Activated CD8-positive, alpha-beta T cell treated with anti-CD3 and anti-CD28 coated beads for 36 hours (primary cell): ENCODE data around the gene DLGAP1. TPM values are rescaled to one million over a fixed set of nuclear protein-coding genes. Genes with fewer than 3 reads are reported as not detected.
"Not testable (repeated sequence)": the region's sequence is repeated elsewhere in the genome, so short reads cannot be mapped to it uniquely, and the experiment has no call there.

ENCODE experiments used
- ATAC-seq: fragments of 200-7000 bp; cut with Tn5 transposase; one replicate; pipeline ENCODE4 v1.10.0; 2021; ENCODE audit warnings: mild to moderate bottlenecking, moderate library complexity
- CTCF ChIA-PET: fragments of 350-600 bp; sonication (Branson Sonifier 250); formaldehyde crosslinking; loops from one replicate; lab custom pipeline; 2021; ENCODE audit warnings: antibody characterized with exemption; lab: Charles Lee
- POLR2A ChIA-PET: fragments of 350-600 bp; sonication (Branson Sonifier 250); formaldehyde crosslinking; loops from one replicate; lab custom pipeline; 2021; ENCODE audit warnings: antibody characterized with exemption; lab: Charles Lee
- DNase-seq: peaks from one replicate; pipeline ENCODE4 v3.0.0-alpha.2; 2020
- H3K27ac Mint-ChIP-seq: one replicate; pipeline ENCODE4 v1.8.0; 2021; ENCODE audit warnings: mild to moderate bottlenecking, mixed read lengths
- H3K27me3 Mint-ChIP-seq: one replicate; pipeline ENCODE4 v1.8.0; 2021; ENCODE audit warnings: mixed read lengths
- H3K36me3 Mint-ChIP-seq: one replicate; pipeline ENCODE4 v1.8.0; 2021; ENCODE audit warnings: low read depth, mixed read lengths
- H3K4me1 Mint-ChIP-seq: one replicate; pipeline ENCODE4 v1.8.0; 2021; ENCODE audit warnings: low read depth, mixed read lengths
- H3K4me3 Mint-ChIP-seq: one replicate; pipeline ENCODE4 v1.8.0; 2021; ENCODE audit warnings: mild to moderate bottlenecking, moderate library complexity, mixed read lengths
- H3K9me3 Mint-ChIP-seq: one replicate; pipeline ENCODE4 v1.8.0; 2021; ENCODE audit warnings: mixed read lengths
- CTCF ChIP-seq: fragments of 200-600 bp; IDR thresholded peaks from one replicate; pipeline ENCODE4 v1.8.0; 2022; ENCODE audit warnings: antibody characterized with exemption, mild to moderate bottlenecking
- intact Hi-C: fragments of 100-400 bp; cut with micrococcal nuclease; formaldehyde crosslinking; loops from one replicate; pipeline ENCODE4 v1.10.0; 2022
- total RNA-seq, 2 experiments: library from RNA; stranded (reverse); gene quantifications; one replicate each; pipeline ENCODE4 v1.2.3, GENCODE V29; 2021

DLGAP1 gene
- total RNA-seq, 2 experiments from 2014 or later = not detected

- Mint-ChIP-seq H3K27me3 (no peaks in the 10 kb centered on the region), H3K4me1 (peaks cover 23% of the 10 kb centered on the region), H3K36me3 (no peaks in the 10 kb centered on the region), H3K4me3 (no peak overlapping the region), H3K27ac (no peak overlapping the region), H3K9me3 (no peaks in the 10 kb centered on the region)
- ChIA-PET CTCF (interaction anchor here (1.4 to 2.8 kb wide), 2 partner anchors 11 to 56 kb away, joined by 5 to 12 read pairs; no protein-coding TSS in a partner anchor), POLR2A (interaction anchor here (1.9 kb wide), 1 partner anchor 11 kb away, joined by 5 read pairs; no protein-coding TSS in a partner anchor)
- DNase-seq = no peak
- no peak for ATAC-seq
- TF ChIP-seq CTCF = no peak
- intact Hi-C loops = no loop called here
Observed at GRCh38 chr18:3610188-3610708, 844.9 kb downstream of the DLGAP1 start.

- Mint-ChIP-seq H3K4me3 (no peak overlapping the region), H3K36me3 (no peaks in the 10 kb centered on the region), H3K27ac (peak overlapping the region; percentile 9), H3K4me1 (peaks cover 23% of the 10 kb centered on the region), H3K9me3 (no peaks in the 10 kb centered on the region), H3K27me3 (no peaks in the 10 kb centered on the region)
- intact Hi-C loops = no loop called here
- no peak for TF ChIP-seq CTCF
- DNase-seq (no peak), ATAC-seq (no peak)
- CTCF ChIA-PET = interaction anchor here (1.5 kb wide), 2 partner anchors 14 to 58 kb away, joined by 5 to 8 read pairs; no protein-coding TSS in a partner anchor
- POLR2A ChIA-PET = no interaction called here
Observed at GRCh38 chr18:3608488-3608887, 846.6 kb downstream of the DLGAP1 start.

GRCh38 chr18:3608099-3608453, 847.0 kb downstream of the DLGAP1 start:
- DNase-seq, H3K27me3 Mint-ChIP-seq, H3K4me3 Mint-ChIP-seq, H3K36me3 Mint-ChIP-seq, H3K27ac Mint-ChIP-seq, H3K9me3 Mint-ChIP-seq, ATAC-seq, intact Hi-C loops: not testable (repeated sequence)
- ChIA-PET POLR2A (interaction anchor here (3.2 kb wide), 1 partner anchor 15 kb away, joined by 21 read pairs; no protein-coding TSS in a partner anchor), CTCF (interaction anchor here (1.5 kb wide), 2 partner anchors 13 to 58 kb away, joined by 5 to 8 read pairs; no protein-coding TSS in a partner anchor)
- peaks cover 23% of the 10 kb centered on the region for H3K4me1 Mint-ChIP-seq

GRCh38 chr18:3607309-3608098, 847.6 kb downstream of the DLGAP1 start:
- TF ChIP-seq CTCF = no peak
- POLR2A ChIA-PET = interaction anchor here (3.2 kb wide), 1 partner anchor 15 kb away, joined by 21 read pairs; no protein-coding TSS in a partner anchor
- Mint-ChIP-seq H3K9me3 (no peaks in the 10 kb centered on the region), H3K27me3 (no peaks in the 10 kb centered on the region), H3K4me3 (no peak overlapping the region), H3K27ac (no peak overlapping the region), H3K4me1 (peaks cover 23% of the 10 kb centered on the region), H3K36me3 (no peaks in the 10 kb centered on the region)
- no peak for ATAC-seq
- intact Hi-C loops = no loop called here
- CTCF ChIA-PET = interaction anchor here (1.5 to 3.1 kb wide), 4 partner anchors 13 to 153 kb away, joined by 5 to 27 read pairs (median 8); no protein-coding TSS in a partner anchor
- DNase-seq = no peak

GRCh38 chr18:3606863-3607262, 848.2 kb downstream of the DLGAP1 start:
- not testable (repeated sequence) for DNase-seq, H3K27me3 Mint-ChIP-seq, H3K9me3 Mint-ChIP-seq, H3K27ac Mint-ChIP-seq, H3K36me3 Mint-ChIP-seq, ATAC-seq, H3K4me3 Mint-ChIP-seq
- ChIA-PET CTCF (interaction anchor here (1.5 to 3.1 kb wide), 5 partner anchors 12 to 310 kb away, joined by 5 to 27 read pairs (median 13); no protein-coding TSS in a partner anchor), POLR2A (interaction anchor here (2.4 to 3.2 kb wide), 2 partner anchors 10 to 16 kb away, joined by 8 to 21 read pairs; no protein-coding TSS in a partner anchor)
- intact Hi-C loops = loop anchor here (1.0 kb wide), 1 partner anchor 17 kb away; no protein-coding TSS in a partner anchor
- H3K4me1 Mint-ChIP-seq = peaks cover 22% of the 10 kb centered on the region
